Measurements from ENCODE around the gene ABHD3. TPM values are rescaled to one million over a fixed set of nuclear protein-coding genes. Genes with fewer than 3 reads are reported as not detected.
"Not testable (repeated sequence)": the region's sequence is repeated elsewhere in the genome, so short reads cannot be mapped to it uniquely, and the experiment has no call there.

ABHD3 gene
- total and polyA plus RNA-seq, 2 donors (not counting 3 experiments of a cell fraction or from before 2014, with no cell fraction given): 6.3 to 14.9 TPM

DNA sequence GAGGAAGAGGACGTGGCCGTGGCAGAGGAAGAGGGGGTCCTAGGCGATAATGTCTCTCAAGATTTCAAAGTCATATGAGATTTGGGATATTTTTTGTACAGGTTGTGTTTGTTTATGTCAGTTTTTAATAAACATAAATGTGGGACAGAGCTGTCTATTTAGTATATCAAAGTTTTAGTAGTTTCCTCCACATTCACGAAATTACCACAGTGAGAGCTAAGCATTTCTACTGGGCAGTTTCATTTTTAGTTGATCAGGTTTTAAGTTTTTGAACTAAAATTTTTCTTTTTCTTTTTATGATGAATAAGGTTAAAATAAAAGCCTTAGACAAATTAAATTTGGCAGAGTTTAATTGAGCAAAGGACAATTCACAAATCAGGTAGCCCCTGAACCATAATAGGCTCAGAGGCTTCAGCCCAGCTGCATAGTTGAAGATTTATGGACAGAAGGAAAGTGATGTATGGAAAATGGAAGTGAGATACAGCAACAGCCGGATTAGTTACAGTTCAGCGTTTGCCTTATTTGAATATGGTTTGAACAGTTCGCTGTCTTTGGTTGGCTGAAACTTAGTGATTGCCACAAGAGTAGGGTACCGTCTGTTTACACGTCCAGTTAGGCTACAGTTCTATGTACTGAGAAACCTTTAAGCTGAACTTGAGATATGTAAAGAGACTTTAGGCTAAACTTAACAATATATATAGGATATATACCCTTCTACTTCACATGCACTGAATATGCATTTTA, 75.3 kb downstream of the ABHD3 start:
- Histone ChIP-seq H3K27ac (ENCODE audit: insufficient read depth, low read depth, low read length) (no peak overlapping the region), H4K20me1 (replicated peaks; ENCODE audit: control insufficient read depth, extremely low read depth, insufficient read depth, low read length) (peaks cover 4% of the 10 kb centered on the region), H3K9me3 (replicated peaks; ENCODE audit: control insufficient read depth, insufficient read depth, low read length) (no peaks in the 10 kb centered on the region), H3K9me1 (replicated peaks; ENCODE audit: control insufficient read depth, extremely low read depth, insufficient read depth, low read length) (no peaks in the 10 kb centered on the region), H3K36me3 (ENCODE audit: control insufficient read depth in 2 of 2, extremely low read depth in 1 of 2, insufficient read depth in 2 of 2, low read length in 2 of 2) (peaks cover 11 to 12% of the 10 kb centered on the region in 2 experiments), H3K9ac (replicated peaks; ENCODE audit: extremely low read depth, insufficient read depth, low read length) (no peak overlapping the region), H3K79me2 (ENCODE audit: control insufficient read depth, insufficient read depth, low read length) (peaks cover 22% of the 10 kb centered on the region), H2AFZ (ENCODE audit: low read depth, low read length) (no peak overlapping the region), H3K4me2 (ENCODE audit: insufficient read depth, low read length) (no peak overlapping the region), H3K4me3 (replicated peaks in 1 of 3; ENCODE audit: insufficient read depth in 1 of 3, low read depth in 1 of 3, low read length in 3 of 3) (no peak overlapping the region), H3K4me1 (ENCODE audit: control insufficient read depth, extremely low read depth, insufficient read depth, low read length) (peaks cover 7% of the 10 kb centered on the region), H3K27me3 (ENCODE audit: control insufficient read depth in 2 of 2, insufficient read depth in 2 of 2, low read length in 2 of 2) (no peaks in the 10 kb centered on the region)
- FAIRE-seq (no peak), DNase-seq (ENCODE audit: low read depth, low spot score) (no peak)
- dilution Hi-C loops (cut with MboI; ENCODE audit: extremely low pct_ligation_motif_present, low sequenced_read_pairs) (no loop called here), intact Hi-C loops (cut with micrococcal nuclease) (no loop called here)
- ChIA-PET POLR2A (no interaction called here), CTCF (interaction anchor here (1.3 kb wide), 1 partner anchor 29 kb away, joined by 6 read pairs; the partner anchor contains the start of gene ESCO1)
- no peak for TF ChIP-seq FOS (IDR thresholded peaks at IDR 0.05; ENCODE audit: borderline replicate concordance, insufficient read depth, low read length)
- TF ChIP-seq POLR2A (IDR thresholded peaks at IDR 0.05; ENCODE audit: low read depth, low read length): no peak
- TF ChIP-seq, protein P1, sequence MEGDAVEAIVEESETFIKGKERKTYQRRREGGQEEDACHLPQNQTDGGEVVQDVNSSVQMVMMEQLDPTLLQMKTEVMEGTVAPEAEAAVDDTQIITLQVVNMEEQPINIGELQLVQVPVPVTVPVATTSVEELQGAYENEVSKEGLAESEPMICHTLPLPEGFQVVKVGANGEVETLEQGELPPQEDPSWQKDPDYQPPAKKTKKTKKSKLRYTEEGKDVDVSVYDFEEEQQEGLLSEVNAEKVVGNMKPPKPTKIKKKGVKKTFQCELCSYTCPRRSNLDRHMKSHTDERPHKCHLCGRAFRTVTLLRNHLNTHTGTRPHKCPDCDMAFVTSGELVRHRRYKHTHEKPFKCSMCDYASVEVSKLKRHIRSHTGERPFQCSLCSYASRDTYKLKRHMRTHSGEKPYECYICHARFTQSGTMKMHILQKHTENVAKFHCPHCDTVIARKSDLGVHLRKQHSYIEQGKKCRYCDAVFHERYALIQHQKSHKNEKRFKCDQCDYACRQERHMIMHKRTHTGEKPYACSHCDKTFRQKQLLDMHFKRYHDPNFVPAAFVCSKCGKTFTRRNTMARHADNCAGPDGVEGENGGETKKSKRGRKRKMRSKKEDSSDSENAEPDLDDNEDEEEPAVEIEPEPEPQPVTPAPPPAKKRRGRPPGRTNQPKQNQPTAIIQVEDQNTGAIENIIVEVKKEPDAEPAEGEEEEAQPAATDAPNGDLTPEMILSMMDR (IDR thresholded peaks at IDR 0.05; ENCODE audit: extremely low read depth in 1 of 2, insufficient read depth in 1 of 2, low read depth in 1 of 2, low read length in 2 of 2): no peak
- TF ChIP-seq, protein P2, sequence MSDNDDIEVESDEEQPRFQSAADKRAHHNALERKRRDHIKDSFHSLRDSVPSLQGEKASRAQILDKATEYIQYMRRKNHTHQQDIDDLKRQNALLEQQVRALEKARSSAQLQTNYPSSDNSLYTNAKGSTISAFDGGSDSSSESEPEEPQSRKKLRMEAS (IDR thresholded peaks at IDR 0.05; ENCODE audit: insufficient read depth, insufficient read length): no peak
- TF ChIP-seq GATA2 (IDR thresholded peaks at IDR 0.05; ENCODE audit: insufficient read depth, insufficient read length, low read depth, low read length): no peak
- no peak for TF ChIP-seq JUN (IDR thresholded peaks at IDR 0.05; ENCODE audit: borderline replicate concordance, insufficient read depth, insufficient read length, low read depth)
- TF ChIP-seq POLR2AphosphoS5 (IDR thresholded peaks at IDR 0.05; ENCODE audit: insufficient read depth, low read depth, low read length): no peak
- TF ChIP-seq EZH2 (IDR thresholded peaks at IDR 0.05; ENCODE audit: borderline replicate concordance, low read depth, low read length, severe bottlenecking): no peak
- TF ChIP-seq MYC (IDR thresholded peaks at IDR 0.05; ENCODE audit: low read depth, low read length): no peak
- BruUV-seq (replicated peaks): no TSS peak

DNA sequence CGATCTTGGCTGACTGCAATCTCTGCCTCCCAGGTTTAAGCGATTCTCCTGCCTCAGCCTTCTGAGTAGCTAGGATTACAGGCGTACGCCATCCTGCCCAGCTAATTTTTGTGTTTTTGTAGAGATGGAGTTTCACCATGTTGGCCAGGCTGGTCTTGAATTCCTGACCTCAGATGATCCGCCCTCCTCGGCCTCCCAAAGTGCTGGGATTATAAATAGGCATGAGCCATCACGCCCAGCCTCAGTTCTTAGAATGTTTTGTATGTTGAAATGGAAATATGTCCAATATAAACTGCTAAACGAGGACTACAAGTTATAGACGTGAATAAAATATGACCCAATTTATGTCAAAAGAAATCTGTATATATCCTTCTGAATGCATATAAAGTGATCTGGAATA, 82.9 kb downstream of the ABHD3 start:
- H3K27me3 ChIP-seq (ENCODE audit: control insufficient read depth in 2 of 2, insufficient read depth in 2 of 2, low read length in 2 of 2); H3K4me2 ChIP-seq (ENCODE audit: insufficient read depth, low read length); H3K36me3 ChIP-seq (ENCODE audit: control insufficient read depth in 2 of 2, extremely low read depth in 1 of 2, insufficient read depth in 2 of 2, low read length in 2 of 2); H3K4me3 ChIP-seq (replicated peaks in 1 of 3; ENCODE audit: insufficient read depth in 1 of 3, low read depth in 1 of 3, low read length in 3 of 3); H3K27ac ChIP-seq (ENCODE audit: insufficient read depth, low read depth, low read length); H2AFZ ChIP-seq (ENCODE audit: low read depth, low read length); H3K9me3 ChIP-seq (replicated peaks; ENCODE audit: control insufficient read depth, insufficient read depth, low read length); intact Hi-C loops (cut with micrococcal nuclease); H3K4me1 ChIP-seq (ENCODE audit: control insufficient read depth, extremely low read depth, insufficient read depth, low read length); BruUV-seq (replicated peaks); dilution Hi-C loops (cut with MboI; ENCODE audit: extremely low pct_ligation_motif_present, low sequenced_read_pairs); DNase-seq (ENCODE audit: low read depth, low spot score); H4K20me1 ChIP-seq (replicated peaks; ENCODE audit: control insufficient read depth, extremely low read depth, insufficient read depth, low read length); H3K9me1 ChIP-seq (replicated peaks; ENCODE audit: control insufficient read depth, extremely low read depth, insufficient read depth, low read length); FAIRE-seq; H3K9ac ChIP-seq (replicated peaks; ENCODE audit: extremely low read depth, insufficient read depth, low read length): not testable (repeated sequence)
- POLR2A ChIA-PET: interaction anchor here (1.0 kb wide), 1 partner anchor 10 kb away, joined by 3 read pairs; the partner anchor contains the start of gene SNRPD1
- H3K79me2 ChIP-seq (ENCODE audit: control insufficient read depth, insufficient read depth, low read length): peaks cover 77% of the 10 kb centered on the region
- CTCF ChIA-PET: interaction anchor here (0.8 to 1.6 kb wide), 2 partner anchors 9 to 101 kb away, joined by 3 to 5 read pairs; partner anchors contain the start of gene SNRPD1

All from endothelial cell of umbilical vein (primary cell).